GM21529 (cell line): Measurements from ENCODE around the gene STAT6.

ENCODE experiments used
- ATAC-seq: cut with Tn5 transposase; IDR thresholded peaks from one replicate; pipeline ENCODE4 v1.9.1; 2021; ENCODE audit not compliant: unreplicated experiment

The STAT6 gene

DNA sequence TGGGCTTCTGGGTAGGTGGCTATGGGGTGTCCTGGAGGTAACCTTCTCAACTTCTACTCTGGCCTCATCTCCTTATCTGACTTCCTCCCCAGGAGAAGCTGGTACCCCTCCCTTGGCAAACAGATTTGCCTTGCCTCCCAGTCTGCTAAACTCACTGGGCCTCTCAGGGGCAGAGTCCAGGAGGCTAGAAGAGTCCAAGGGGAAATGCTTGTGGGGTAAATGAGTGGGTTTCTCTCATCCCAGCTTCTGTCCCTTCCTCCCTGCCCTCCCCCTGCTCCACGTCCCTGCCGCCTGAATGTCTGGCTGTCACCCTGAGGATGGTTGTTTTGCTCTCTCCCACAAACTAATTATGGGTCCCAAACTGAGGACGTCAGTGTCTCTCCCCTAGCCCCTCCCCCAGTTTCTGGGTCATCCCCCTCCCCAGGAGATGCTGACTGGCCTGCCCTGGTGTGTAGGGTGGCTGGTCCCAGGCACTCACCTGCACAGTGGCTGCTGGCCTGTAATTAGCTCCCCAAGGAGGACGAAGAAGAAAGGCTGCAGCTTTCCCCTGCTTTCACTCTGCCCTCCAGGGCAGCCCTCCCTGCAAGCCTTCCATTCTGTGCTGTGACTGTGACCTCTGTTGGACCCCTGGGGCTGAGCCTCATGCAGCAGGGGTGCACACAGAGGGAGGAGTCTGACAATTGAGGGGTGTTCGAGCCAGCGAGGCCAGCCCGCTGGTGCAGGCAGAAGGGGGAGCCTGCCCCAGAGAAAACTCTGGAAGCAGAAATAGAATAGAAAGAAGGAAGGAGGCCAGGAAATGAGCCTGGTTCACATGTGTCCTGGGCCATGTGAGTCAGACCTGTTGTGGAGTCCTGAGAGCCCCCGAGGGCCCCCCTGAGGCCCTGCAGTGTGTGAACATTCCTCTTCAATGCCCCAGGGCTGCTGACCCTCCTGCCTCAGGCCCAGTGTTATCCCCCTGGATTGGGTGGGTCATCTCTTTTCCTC is 36.1 kb upstream of the STAT6 start, which contains the start of gene LRP1-AS:
Gene LRP1-AS (minus strand): TSS at position 659 of the 984 bp plus-strand sequence.
- ATAC-seq, result no peak

DNA sequence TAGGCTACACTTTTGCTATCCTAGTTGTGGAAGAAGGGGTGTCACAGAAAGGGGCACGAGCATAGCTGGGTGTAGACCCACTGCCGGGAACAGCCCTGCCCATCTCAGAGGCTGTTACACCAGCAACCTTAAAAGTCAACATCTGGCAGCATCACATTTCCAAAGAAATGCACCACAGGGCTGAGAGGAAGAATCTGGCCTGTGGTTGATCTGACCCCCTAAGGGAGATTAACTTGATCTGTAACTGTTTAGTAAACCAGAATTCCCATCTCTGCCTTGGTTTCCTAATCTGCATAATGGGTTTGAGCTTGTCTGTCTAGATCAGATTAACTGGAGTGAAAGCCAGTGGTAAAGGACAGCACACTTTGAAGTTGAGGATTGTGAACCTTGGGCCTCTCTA is 34.9 kb upstream of the STAT6 start:
- no peak for ATAC-seq

DNA sequence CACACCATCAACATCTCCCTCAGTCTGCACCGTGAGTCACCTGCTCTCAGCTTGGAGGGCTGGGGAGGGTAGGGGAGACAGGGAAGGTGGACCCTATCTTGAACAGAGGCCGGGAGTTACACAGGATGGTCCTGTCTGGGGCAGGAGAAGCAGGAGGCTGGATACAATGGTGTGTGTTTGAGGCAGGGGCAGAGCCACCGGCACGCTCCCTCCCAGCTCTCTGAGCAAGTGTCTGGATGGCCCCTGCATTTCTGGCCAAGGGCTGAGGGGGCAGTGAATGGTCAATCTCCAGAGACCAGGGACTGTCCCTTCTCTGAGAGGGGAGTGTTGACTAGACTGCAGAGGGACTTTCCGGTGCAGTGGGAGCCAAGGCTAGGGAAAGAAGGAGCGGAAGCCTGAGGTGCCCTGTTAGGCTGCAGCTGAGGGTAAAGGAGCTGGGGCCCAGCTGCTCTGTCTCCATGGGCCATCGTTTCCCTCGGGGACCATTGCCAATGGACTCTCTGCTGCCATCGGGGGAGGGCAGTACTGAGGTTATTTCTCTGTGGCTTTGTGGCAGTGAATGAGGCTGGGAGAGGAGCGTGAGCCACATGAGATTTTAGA is 34.4 kb upstream of the STAT6 start:
- ATAC-seq, result no peak

DNA sequence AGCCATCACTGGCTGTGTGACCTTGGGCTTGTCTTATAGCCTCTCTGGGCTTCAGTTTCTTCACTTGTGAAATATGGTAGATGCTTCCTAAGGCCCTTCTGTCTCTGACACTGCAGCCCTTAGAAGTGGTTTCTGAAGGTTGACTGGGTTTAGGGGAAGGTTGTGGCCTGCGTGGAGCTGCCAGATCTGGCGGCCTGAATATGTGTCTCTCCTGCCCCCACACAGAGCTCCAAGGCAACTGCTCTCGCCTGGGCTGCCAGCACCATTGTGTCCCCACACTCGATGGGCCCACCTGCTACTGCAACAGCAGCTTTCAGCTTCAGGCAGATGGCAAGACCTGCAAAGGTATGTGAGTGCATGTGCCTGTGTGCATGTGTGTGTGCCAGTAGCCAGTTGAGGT is 32.3 kb upstream of the STAT6 start:
- no peak for ATAC-seq

DNA sequence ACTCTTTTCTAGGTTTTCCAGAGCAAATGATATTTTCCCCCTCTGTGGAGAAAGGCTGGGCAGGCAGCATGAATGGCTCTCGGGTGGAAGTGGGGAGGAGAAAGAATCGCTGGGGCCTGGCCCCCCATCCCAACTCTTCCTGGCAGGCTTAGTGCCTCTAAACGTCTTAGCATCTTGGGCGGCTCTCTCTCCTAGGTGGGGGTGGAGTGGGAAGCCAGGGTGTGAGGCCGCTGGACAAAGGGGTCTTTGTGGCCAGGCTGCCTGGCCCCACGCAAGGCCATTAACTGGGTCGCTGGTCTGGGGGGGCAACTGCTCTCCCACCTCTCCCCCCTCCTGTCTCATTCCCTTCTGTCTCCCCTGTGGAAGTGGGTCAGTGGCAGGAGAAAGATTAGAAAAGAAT is 31.6 kb upstream of the STAT6 start:
- no peak for ATAC-seq

DNA sequence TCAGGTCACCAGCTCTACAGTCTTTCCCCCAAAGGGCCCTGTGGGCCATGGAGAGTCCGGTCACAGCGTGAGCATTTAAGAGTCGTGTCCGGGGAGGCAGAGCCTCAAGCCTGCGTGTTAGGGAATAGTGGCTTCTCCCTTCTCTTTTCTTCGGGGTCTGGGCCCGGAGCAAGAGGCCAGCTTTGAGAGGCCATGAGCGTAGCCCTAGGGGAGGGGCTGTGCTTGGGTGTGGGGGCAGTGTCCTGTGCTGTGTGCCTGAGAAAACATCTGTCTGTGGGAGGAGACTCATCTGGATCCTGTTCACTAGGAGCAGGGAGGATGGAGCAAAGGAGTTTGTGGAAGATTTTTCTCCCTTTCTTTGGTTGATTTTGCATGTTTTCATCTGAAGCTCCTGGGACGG is 31.0 kb upstream of the STAT6 start:
- no peak for ATAC-seq

DNA sequence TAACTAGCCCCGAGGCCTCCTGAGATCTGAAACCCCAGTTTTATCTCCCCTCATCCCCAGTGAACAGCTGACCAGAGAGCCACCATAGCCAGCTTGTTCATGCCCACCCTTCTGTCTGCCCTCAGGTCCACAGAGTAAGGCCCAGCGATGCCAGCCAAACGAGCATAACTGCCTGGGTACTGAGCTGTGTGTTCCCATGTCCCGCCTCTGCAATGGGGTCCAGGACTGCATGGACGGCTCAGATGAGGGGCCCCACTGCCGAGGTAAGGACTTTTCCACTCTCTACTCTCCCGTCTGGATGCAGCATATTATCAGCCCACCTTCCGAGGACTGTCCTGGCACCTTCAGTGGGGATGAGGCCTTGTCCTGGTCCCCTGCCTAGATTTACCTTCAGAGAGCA is 30.1 kb upstream of the STAT6 start:
- no peak for ATAC-seq

DNA sequence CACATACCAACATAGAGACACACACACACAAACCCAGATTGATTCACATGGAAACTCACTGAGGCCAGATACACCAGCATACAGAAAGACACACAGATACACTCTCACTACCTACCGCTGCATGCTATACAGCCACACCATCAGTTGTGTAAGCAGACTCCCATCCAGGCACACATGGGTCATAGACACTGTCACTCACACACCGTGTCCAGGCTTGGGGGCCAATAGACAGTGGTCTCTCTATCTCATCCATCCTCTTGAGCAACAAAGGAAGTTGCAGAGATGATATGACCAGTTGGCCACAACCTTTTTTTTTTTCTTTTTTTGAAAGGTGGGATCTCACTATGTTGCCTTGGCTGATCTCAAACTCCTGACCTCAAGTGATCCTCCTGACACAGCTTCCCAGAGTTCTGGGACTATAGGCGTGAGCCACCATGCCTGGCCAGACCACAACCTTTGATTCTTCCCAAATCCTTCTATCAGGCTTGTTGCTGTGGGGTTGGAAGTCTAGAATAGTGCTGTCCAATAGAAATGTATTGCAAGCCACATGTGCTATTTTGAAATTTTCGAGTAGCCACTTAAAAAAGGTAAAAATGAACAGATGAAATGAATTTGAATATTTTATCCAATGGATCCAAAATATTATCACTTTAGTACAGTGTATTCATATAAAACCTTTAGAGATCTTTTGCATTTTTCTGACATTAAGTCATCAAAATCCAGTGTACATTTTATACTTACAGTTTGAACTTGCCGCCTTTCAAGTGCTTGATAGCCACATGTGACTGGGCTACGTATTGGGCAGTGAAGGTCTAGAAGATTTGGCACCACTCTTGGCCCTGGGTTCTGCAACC is 28.9 kb upstream of the STAT6 start:
- ATAC-seq, result no peak

DNA sequence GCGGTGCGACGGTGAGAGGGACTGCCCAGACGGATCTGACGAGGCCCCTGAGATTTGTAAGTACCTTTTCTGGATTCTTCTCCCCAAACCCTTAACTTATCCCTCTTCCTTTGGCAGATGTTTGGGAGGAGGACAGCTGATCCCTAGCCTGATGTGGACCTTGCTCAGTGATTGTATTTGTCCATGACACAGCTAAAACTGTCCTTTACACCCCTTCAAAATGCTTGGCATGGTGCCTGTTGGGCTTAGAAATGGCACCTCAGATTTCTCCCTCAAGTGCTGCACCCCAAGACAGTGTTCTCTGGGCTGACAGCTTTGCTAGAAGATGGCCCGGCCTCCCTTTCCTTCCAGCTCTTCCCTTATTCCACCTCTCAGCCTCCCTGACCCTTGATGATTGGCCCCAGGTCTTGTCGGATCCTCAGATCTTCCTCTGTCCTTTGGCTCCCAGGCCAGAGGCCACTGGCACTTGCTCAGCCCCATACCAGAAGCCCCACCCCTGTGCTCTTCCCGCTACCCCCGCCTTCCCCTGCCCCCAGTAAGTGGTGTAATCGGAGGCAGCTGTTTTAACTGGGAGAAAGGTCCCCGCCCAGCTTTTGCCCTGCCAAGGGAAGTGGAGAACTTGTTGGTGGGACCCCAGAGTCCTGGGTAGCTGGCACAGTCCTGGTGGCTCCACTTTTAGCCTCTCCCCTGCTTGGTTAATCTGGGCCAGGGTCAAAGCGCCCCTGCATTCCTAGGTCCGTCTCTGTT is 27.5 kb upstream of the STAT6 start:
- ATAC-seq, result no peak

DNA sequence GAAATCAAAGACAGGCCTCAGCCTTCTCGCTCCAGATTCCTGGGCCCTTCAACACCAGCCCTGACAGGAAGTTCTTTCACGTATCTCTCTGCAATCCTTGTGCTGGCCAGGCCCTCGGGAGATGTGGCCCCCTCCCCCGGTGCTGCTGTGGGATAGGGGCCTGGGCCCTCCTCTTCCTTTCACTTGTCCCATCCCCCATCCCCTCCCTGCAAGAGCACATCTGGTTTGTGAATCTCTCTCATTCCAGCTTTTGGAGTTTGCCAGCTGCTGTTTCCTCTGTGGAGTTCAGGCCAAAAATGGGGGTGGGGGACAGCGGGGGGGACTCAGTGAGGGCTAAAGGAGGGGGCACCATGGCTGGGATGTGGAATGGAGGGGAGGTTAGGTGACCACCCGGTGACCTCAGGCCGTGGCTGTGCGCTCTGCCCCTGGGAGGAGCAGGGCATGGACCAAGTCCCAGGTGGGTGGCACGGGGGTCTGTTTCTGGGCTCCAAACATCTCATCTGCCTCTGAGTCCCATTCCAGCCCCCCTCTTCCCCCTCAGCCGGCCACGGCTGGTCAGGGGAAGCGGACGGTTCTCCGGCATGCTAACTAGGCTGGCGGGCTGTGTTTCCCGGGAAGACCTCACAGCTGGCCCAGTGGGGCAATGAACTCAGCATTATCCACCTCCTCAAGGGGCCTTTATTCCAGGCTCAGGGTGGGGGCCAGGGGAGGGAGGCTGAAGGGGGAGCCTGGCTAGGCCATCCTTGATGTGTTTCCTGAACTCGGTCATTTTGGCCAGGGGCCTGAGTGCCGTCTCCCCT is 24.6 kb upstream of the STAT6 start:
- no peak for ATAC-seq

DNA sequence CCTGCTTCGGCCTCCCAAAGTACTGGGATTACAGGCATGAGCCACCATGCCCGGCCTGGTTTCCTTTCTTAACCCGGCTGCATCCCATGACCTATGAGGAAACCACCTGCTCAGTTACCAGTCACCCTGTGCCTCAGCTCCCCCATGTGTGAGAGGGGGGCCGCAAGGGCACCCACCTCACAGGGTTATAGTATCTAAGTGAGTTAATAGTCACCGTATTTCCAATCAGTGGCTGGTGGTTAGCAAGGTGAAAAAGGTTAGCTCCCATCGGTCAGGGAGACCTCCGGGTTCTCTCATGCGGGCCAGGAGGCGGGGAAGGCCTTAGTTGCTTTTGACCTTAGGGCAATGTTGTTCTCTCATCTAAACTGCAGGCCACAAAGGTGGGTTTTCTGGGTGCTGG is 23.8 kb upstream of the STAT6 start:
- no peak for ATAC-seq

DNA sequence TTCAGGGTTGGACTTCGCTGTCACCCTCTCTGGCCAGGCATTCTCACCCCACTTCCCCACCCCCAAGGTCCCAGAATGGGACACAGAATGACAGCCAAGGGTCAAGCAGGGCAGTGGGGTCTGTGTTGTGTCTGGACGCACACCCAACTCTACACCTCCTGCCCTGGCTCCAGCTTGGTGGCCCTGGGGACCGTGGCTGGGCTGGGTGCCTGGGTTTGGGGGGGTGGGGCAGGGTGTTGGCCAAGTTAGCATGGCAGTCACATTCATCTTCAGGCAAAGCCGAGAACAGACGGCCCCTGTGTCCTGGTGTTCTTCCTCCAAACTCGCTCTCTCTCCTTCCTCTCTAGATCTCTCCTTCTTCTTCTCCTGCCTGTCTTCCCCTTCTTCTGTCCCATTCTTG is 22.8 kb upstream of the STAT6 start:
- no peak for ATAC-seq

DNA sequence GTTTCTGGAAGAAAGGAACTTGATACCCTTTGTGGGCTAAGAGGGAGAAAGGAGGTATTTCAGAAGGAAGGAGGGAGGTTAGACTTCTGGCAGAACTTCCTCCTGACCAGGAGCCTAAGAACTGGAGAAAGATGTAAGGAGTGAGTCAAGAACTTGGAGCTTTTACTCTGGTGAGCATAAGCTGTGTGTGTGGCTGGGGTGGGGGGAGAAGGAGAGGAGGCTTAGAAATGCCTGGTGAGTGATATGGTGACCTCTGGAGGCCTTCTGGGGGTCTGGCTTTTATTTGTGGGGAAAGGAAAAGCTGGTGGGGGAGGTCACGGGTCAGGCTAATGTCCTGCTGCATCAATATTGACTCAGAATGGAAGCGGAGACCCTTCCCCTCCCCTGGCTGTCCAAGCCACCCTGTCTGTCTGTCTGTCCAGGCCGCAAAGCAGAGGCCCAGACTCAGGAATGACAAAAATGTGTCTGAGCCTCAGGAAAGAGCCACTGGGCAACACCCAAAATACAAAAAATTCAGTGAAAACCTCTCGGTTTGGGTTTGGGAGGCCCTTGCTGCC is 21.9 kb upstream of the STAT6 start:
- ATAC-seq, result no peak

DNA sequence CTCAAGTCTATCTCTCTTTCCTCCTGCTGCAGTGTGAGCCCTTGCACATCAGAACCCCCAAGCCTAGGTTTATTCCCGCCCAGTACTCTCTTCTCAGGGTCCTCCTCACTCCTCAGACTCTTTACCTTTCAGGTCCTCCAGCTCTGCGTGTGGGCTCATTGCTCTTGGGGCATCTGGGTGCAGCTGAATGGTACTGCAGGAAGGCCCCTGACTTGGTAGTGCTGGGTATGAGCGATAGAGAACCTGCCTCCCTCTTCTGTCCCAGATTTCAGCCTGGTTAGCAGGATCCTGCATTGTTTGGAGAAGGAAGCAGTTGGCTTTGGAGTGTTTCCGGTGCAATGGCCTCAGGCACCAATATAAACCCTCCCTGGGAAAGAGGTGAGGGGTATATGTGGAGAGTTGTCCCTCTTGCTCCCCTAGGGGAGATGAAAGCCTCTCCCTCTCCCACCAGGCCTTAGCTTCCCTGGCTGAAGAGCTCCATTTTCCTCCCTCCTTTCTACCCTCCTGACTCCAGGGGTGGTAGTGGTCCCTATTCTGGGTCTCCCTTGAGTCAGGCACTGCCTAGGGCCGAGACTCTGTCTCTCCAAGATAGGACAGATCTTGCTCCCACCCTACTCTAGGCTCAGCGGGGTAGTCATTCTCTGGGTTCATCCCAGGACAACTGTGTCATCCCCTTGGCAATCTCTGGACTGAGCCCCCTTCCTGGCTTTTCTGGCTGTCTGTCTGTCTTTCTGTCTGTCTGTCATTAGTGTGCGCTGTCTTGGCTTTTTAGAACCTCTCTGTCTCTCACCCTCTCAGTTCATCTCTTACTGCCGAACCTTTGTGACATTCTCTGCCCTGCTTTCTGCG is 21.0 kb upstream of the STAT6 start:
- no peak for ATAC-seq

DNA sequence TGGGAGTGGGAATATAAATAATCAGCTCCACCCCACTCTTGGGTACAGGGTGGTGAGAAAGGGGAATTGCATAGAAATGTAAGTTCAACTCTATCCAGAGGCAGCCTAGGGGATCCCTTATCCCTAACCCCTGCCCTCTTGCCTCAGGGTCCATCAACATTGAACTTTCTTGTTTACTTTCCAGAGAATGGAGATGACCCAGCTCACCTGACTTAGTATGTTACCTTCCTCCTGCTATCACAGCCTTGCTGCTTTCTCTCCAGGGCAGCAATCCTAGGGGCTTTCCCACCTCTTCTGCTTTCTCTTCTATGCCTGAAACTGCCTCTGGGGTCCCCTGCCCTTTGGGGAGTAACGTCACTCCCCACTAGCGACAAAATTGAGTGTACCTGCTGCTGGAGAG is 19.8 kb upstream of the STAT6 start:
- no peak for ATAC-seq

DNA sequence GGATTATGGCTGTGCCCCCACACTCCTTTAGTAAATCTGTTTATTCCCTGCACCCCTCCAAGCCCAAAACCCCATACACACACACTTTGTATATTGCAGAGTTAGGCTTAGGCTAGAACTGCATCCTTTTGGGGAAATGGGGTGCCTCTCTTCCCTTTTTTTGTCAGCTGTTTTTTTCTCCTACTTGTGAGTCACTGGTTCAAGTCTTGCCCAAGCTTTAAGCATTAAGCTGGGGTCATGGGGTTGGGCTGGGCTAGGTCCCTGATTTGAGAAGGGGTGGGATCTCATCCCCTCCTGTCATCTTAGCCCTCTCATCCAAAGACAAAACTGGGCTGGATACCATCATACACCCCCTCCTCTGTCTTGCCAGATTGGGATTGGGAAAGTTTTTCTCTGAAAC is 18.7 kb upstream of the STAT6 start:
- ATAC-seq, result no peak

DNA sequence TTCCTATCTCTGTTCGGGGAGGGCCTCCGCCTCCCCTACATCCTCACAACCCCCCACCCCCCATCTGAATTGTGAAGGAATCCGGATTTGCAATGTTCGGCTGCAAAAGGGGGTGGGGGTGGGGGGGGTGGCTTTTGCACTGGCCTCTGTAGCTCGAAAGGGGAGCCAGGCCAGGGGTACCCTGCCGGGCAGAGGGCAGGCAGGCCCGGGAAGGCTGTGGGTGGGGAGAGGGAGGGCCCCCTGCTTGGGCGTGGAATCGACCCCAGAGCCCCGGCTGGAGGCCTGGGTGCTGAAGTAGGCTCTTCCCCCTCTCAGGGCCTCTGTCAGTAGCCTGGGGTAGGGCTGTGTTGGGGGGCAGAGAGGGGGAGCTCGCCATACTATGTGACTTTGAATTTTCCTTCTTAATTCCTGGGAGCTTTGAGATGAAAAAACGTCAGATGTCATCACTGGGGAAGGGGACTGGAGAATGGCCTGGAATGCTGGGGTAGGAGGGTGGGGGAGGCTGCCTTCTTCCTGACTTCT is 18.2 kb upstream of the STAT6 start:
- no peak for ATAC-seq

DNA sequence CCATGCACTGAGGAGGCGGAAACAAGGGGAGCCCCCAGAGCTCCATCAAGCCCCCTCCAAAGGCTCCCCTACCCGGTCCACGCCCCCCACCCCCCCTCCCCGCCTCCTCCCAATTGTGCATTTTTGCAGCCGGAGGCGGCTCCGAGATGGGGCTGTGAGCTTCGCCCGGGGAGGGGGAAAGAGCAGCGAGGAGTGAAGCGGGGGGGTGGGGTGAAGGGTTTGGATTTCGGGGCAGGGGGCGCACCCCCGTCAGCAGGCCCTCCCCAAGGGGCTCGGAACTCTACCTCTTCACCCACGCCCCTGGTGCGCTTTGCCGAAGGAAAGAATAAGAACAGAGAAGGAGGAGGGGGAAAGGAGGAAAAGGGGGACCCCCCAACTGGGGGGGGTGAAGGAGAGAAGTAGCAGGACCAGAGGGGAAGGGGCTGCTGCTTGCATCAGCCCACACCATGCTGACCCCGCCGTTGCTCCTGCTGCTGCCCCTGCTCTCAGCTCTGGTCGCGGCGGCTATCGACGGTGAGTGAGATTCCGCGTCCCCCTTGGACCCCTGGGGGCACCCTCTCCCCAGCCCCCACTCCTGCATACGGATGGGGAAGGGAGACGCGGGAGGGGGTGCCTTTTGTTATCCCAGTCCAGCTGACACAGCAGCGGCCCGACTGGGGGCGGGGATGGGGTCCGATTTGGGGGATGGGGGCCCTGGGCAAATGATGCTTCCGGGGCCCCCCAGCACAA is 17.5 kb upstream of the STAT6 start:
- ATAC-seq, result no peak
